GM12878 (cell line): ENCODE measurements around the gene RMDN3. TPM values are rescaled to one million over a fixed set of nuclear protein-coding genes. Genes with fewer than 3 reads are reported as not detected.

Experiments
- ATAC-seq: fragments of 200-7000 bp; cut with Tn5 transposase; 3 replicates; pipeline ENCODE4 v1.9.1; 2020; ENCODE audit warnings: mild to moderate bottlenecking, moderate library complexity
- BruUV-seq: library from RNA; stranded (reverse); fragments of 400-500 nt; replicated peaks from 2 replicates; lab custom pipeline; 2021; lab: Mats Ljungman, UMichigan
- CTCF ChIA-PET: fragments of 300-600 bp; sonication (Branson Sonifier 250); formaldehyde crosslinking; extraction: SDS; loops from one replicate; lab custom pipeline; 2021; ENCODE audit warnings: inconsistent platforms; lab: Yijun Ruan, JAX
- POLR2A ChIA-PET: fragments of 350-600 bp; formaldehyde crosslinking; extraction: SDS; loops from one replicate; lab custom pipeline; 2021; ENCODE audit warnings: inconsistent platforms; lab: Charles Lee
- RAD21 ChIA-PET: fragments of 300-600 bp; sonication (Branson Sonifier 250); formaldehyde crosslinking; loops from one replicate; lab custom pipeline; 2023; ENCODE audit warnings: antibody characterized with exemption; ENCODE audit not compliant: unreplicated experiment; lab: Charles Lee
- SMC1A ChIA-PET: fragments of 300-600 bp; sonication (Branson Sonifier 250); formaldehyde crosslinking; loops from one replicate; lab custom pipeline; 2023; ENCODE audit not compliant: unreplicated experiment, uncharacterized antibody; lab: Charles Lee
- DNase-seq: peaks from one replicate; pipeline ENCODE4 v3.0.0-alpha.2; 2011; ENCODE audit warnings: low read depth, low spot score
- FAIRE-seq: peaks from 3 replicates; lab custom pipeline; 2011; peaks lifted over from hg19 to GRCh38; lab: Jason Lieb, UNC
- H2AFZ ChIP-seq: 2 replicates; pipeline ENCODE4 v1.6.0; 2011; ENCODE audit warnings: low read depth, low read length, control low read depth; ENCODE audit not compliant: control insufficient read depth
- H3K27ac ChIP-seq: 2 replicates; pipeline ENCODE4 v1.5.1; 2011; ENCODE audit warnings: control low read depth; ENCODE audit not compliant: control insufficient read depth, insufficient read depth
- H3K27me3 ChIP-seq, 2 experiments: replicated peaks in 1 of 2; 2 replicates each; pipeline versions ENCODE4 v1.6.0 to v1.6.1; 2011; ENCODE audit warnings: low read length in 1 of 2; ENCODE audit not compliant: control insufficient read depth in 2 of 2, insufficient read depth in 2 of 2
- H3K36me3 ChIP-seq, 2 experiments: 2 replicates each; pipeline ENCODE4 v1.5.1; 2011; ENCODE audit warnings: low read length in 1 of 2; ENCODE audit not compliant: control insufficient read depth in 2 of 2, insufficient read depth in 2 of 2
- H3K4me1 ChIP-seq: 2 replicates; pipeline ENCODE4 v1.6.1; 2011; ENCODE audit warnings: mild to moderate bottlenecking, low read length, moderate library complexity, mixed read lengths; ENCODE audit not compliant: control insufficient read depth, insufficient read depth
- H3K4me2 ChIP-seq: 2 replicates; pipeline ENCODE4 v1.6.0; 2011; ENCODE audit warnings: control low read depth; ENCODE audit not compliant: control insufficient read depth, insufficient read depth
- H3K4me3 ChIP-seq: fragments of 200-600 bp; sonication (generic); 2 replicates; pipeline ENCODE4 v1.5.1; 2016
- H3K79me2 ChIP-seq: 2 replicates; pipeline ENCODE4 v1.6.0; 2011; ENCODE audit warnings: low read length; ENCODE audit not compliant: control insufficient read depth, insufficient read depth
- H3K9ac ChIP-seq: 2 replicates; pipeline ENCODE4 v1.8.0; 2011; ENCODE audit warnings: low read length, control low read depth, mixed read lengths; ENCODE audit not compliant: control insufficient read depth, insufficient read depth
- H3K9me3 ChIP-seq: replicated peaks from 3 replicates; pipeline ENCODE4 v1.5.1; 2011; ENCODE audit warnings: mild to moderate bottlenecking, low read length; ENCODE audit not compliant: control insufficient read depth, insufficient read depth
- H4K20me1 ChIP-seq: 2 replicates; pipeline ENCODE4 v1.6.0; 2011; ENCODE audit not compliant: control insufficient read depth, insufficient read depth
- BACH1 ChIP-seq: fragments of 450-650 bp; IDR thresholded peaks from 2 replicates; pipeline ENCODE4 v1.6.1; 2017; ENCODE audit warnings: mild to moderate bottlenecking, borderline replicate concordance
- DPF2 ChIP-seq: fragments of 450-650 bp; IDR thresholded peaks from 2 replicates; pipeline ENCODE4 v1.6.1; 2017; ENCODE audit warnings: mild to moderate bottlenecking
- GATAD2B ChIP-seq: fragments of 450-650 bp; conservative IDR thresholded peaks from 2 replicates; pipeline ENCODE4 v1.6.1; 2017; ENCODE audit warnings: low read depth, mild to moderate bottlenecking, moderate library complexity
- HDAC6 ChIP-seq: fragments of 200-600 bp; sonication (generic); IDR thresholded peaks from one replicate; pipeline ENCODE4 v1.8.0; 2017; ENCODE audit warnings: antibody characterized with exemption; ENCODE audit not compliant: unreplicated experiment
- JUND ChIP-seq: IDR thresholded peaks from 2 replicates; pipeline ENCODE4 v1.6.1; 2012; ENCODE audit warnings: low read depth, mild to moderate bottlenecking, low read length, improper control_type of control experiment, moderate library complexity
- NRF1 ChIP-seq: conservative IDR thresholded peaks from 2 replicates; pipeline ENCODE4 v1.6.1; 2011; ENCODE audit warnings: mild to moderate bottlenecking, low read depth, low read length, improper control_type of control experiment
- TCF3 ChIP-seq: IDR thresholded peaks from 2 replicates; pipeline ENCODE4 v1.6.1; 2012; ENCODE audit warnings: low read depth, mild to moderate bottlenecking, low read length, borderline replicate concordance; ENCODE audit not compliant: insufficient read depth
- WGBS: methylation state at CpG from one replicate; pipeline ENCODE4 v1.1.6; 2016; ENCODE audit warnings: low lambda C conversion rate; ENCODE audit not compliant: insufficient replicate concordance, insufficient coverage; ENCODE audit errors: missing lambda C conversion rate; 5-methylcytosine and 5-hydroxymethylcytosine counted together
- in situ Hi-C: fragments of 300-500 bp; cut with MboI; formaldehyde crosslinking; loops from 9 replicates; pipeline ENCODE4 v1.14.3; 2018; ENCODE audit warnings: mixed read lengths
- intact Hi-C: fragments of 100-400 bp; cut with micrococcal nuclease; formaldehyde crosslinking; loops from one replicate; pipeline ENCODE4 v1.14.2; 2022; ENCODE audit not compliant: unreplicated experiment
- polyA plus RNA-seq, 11 experiments: library from polyadenylated mRNA; depleted of rRNA in 4 of 11; unstranded in 6 of 11; stranded (reverse) in 5 of 11; fragments of >200 nt; fragmentation: Nextera tagmentation in 4 of 11; fragmentation: Illumina TruSeq in 1 of 11; extraction: Ambion mirVana in 4 of 11; extraction: Trizol in 1 of 11; gene quantifications; 1 replicate in 1 of 11; 2 replicates in 10 of 11; pipeline versions ENCODE4 v1.2.1 to v1.2.3, GENCODE V29; 2011 to 2016; ENCODE audit warnings: inconsistent platforms in 2 of 11, missing spikeins in 2 of 11, low read depth in 1 of 11
- total RNA-seq, 4 experiments: library from RNA; depleted of rRNA in 3 of 4; stranded (reverse); fragments of >200 nt in 3 of 4; fragmentation: Illumina TruSeq in 1 of 4; extraction: Trizol in 1 of 4; gene quantifications; 2 replicates each; pipeline versions ENCODE4 v1.2.1 to v1.2.3, GENCODE V29; 2013 to 2021
- TF ChIP-seq, protein P1 (sequence below): fragments of 450-650 bp; formaldehyde crosslinking; IDR thresholded peaks from 2 replicates; pipeline ENCODE4 v1.4.0; 2020; ENCODE audit warnings: mild to moderate bottlenecking, moderate library complexity
- TF ChIP-seq, protein P2 (sequence below): fragments of 150-350 bp; IDR thresholded peaks from 2 replicates; pipeline ENCODE4 v1.6.1; 2014; ENCODE audit warnings: mild to moderate bottlenecking, low read depth, low read length
- TF ChIP-seq, protein P3 (sequence below): fragments of 450-650 bp; IDR thresholded peaks from 2 replicates; pipeline ENCODE4 v1.6.1; 2016; ENCODE audit warnings: mild to moderate bottlenecking
- TF ChIP-seq, protein P4 (sequence below): fragments of 450-650 bp; conservative IDR thresholded peaks from 2 replicates; pipeline ENCODE4 v1.6.1; 2017; ENCODE audit warnings: mild to moderate bottlenecking, moderate library complexity

The RMDN3 gene
- total and polyA plus RNA-seq, 10 of the 15 experiments (the other 5 are each of a cell fraction or from before 2014, with no cell fraction given): 5.7 to 44.4 (median 20.3) TPM

DNA sequence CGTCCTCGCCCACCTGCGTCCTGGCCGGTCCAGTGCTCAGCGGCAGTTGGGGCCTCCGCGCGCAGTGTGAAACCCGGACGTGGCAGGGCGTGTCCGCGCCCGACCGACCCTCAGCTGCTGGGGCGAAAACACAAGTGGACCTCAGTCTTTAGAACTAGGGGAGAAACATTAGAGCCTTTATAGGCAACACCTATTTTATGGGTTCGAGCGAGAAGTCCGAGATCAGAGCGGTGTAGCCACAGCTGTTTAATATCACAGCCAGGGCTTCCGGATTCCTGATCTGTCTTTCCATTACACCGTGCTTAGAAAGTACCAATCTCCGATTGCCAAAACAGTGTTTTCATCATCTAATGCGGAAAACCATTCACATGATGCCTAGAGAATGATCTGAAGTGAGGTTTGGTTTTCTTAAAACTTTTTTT is 59.6 kb downstream of the RMDN3 start:
- CTCF ChIA-PET: interaction anchor here (0.7 to 3.1 kb wide), 13 partner anchors 9 to 197 kb away, joined by 3 to 20 read pairs (median 6); partner anchors contain the start of gene C15orf62
- peak overlapping the region; percentile 85 for H3K9ac ChIP-seq
- SMC1A ChIA-PET: interaction anchor here (0.5 to 2.5 kb wide), 17 partner anchors 13 to 207 kb away, joined by 3 to 14 read pairs (median 4); partner anchors contain the start of gene GCHFR
- in situ Hi-C loops: loop anchor here (5.0 kb wide), 1 partner anchor 57 kb away; no protein-coding TSS in a partner anchor
- peak overlapping the region; percentile 64 for H3K4me2 ChIP-seq
- peak overlapping the region; percentile 86 for H3K27ac ChIP-seq
- TF ChIP-seq, protein P1, sequence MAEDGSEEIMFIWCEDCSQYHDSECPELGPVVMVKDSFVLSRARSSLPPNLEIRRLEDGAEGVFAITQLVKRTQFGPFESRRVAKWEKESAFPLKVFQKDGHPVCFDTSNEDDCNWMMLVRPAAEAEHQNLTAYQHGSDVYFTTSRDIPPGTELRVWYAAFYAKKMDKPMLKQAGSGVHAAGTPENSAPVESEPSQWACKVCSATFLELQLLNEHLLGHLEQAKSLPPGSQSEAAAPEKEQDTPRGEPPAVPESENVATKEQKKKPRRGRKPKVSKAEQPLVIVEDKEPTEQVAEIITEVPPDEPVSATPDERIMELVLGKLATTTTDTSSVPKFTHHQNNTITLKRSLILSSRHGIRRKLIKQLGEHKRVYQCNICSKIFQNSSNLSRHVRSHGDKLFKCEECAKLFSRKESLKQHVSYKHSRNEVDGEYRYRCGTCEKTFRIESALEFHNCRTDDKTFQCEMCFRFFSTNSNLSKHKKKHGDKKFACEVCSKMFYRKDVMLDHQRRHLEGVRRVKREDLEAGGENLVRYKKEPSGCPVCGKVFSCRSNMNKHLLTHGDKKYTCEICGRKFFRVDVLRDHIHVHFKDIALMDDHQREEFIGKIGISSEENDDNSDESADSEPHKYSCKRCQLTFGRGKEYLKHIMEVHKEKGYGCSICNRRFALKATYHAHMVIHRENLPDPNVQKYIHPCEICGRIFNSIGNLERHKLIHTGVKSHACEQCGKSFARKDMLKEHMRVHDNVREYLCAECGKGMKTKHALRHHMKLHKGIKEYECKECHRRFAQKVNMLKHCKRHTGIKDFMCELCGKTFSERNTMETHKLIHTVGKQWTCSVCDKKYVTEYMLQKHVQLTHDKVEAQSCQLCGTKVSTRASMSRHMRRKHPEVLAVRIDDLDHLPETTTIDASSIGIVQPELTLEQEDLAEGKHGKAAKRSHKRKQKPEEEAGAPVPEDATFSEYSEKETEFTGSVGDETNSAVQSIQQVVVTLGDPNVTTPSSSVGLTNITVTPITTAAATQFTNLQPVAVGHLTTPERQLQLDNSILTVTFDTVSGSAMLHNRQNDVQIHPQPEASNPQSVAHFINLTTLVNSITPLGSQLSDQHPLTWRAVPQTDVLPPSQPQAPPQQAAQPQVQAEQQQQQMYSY (CRISPR knock-in tag): no peak
- no peak for TF ChIP-seq NRF1
- 0 out of 2 replicates have a peak, but pooled peaks have one; percentile 25 for TF ChIP-seq GATAD2B
- TF ChIP-seq, protein P2, sequence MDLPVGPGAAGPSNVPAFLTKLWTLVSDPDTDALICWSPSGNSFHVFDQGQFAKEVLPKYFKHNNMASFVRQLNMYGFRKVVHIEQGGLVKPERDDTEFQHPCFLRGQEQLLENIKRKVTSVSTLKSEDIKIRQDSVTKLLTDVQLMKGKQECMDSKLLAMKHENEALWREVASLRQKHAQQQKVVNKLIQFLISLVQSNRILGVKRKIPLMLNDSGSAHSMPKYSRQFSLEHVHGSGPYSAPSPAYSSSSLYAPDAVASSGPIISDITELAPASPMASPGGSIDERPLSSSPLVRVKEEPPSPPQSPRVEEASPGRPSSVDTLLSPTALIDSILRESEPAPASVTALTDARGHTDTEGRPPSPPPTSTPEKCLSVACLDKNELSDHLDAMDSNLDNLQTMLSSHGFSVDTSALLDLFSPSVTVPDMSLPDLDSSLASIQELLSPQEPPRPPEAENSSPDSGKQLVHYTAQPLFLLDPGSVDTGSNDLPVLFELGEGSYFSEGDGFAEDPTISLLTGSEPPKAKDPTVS: no peak
- no peak for TF ChIP-seq JUND
- TF ChIP-seq TCF3: 0 out of 2 replicates have a peak, but pooled peaks have one; percentile 31
- TF ChIP-seq, protein P3, sequence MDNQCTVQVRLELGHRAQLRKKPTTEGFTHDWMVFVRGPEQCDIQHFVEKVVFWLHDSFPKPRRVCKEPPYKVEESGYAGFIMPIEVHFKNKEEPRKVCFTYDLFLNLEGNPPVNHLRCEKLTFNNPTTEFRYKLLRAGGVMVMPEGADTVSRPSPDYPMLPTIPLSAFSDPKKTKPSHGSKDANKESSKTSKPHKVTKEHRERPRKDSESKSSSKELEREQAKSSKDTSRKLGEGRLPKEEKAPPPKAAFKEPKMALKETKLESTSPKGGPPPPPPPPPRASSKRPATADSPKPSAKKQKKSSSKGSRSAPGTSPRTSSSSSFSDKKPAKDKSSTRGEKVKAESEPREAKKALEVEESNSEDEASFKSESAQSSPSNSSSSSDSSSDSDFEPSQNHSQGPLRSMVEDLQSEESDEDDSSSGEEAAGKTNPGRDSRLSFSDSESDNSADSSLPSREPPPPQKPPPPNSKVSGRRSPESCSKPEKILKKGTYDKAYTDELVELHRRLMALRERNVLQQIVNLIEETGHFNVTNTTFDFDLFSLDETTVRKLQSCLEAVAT: no peak
- TF ChIP-seq BACH1: 0 out of 2 replicates have a peak, but pooled peaks have one; percentile 10
- no peak for TF ChIP-seq HDAC6
- TF ChIP-seq, protein P4, sequence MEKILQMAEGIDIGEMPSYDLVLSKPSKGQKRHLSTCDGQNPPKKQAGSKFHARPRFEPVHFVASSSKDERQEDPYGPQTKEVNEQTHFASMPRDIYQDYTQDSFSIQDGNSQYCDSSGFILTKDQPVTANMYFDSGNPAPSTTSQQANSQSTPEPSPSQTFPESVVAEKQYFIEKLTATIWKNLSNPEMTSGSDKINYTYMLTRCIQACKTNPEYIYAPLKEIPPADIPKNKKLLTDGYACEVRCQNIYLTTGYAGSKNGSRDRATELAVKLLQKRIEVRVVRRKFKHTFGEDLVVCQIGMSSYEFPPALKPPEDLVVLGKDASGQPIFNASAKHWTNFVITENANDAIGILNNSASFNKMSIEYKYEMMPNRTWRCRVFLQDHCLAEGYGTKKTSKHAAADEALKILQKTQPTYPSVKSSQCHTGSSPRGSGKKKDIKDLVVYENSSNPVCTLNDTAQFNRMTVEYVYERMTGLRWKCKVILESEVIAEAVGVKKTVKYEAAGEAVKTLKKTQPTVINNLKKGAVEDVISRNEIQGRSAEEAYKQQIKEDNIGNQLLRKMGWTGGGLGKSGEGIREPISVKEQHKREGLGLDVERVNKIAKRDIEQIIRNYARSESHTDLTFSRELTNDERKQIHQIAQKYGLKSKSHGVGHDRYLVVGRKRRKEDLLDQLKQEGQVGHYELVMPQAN: 0 out of 2 replicates have a peak, but pooled peaks have one; percentile 71
- no peak for TF ChIP-seq DPF2
- DNase-seq (no peak), ATAC-seq (peak; percentile 61), FAIRE-seq (no peak)
- TSS peak; percentile 69 for BruUV-seq
- intact Hi-C loops: loop anchor here (1.0 to 5.0 kb wide), 3 partner anchors 60 to 197 kb away; partner anchors contain the start of genes KNL1, RMDN3 and VPS18
- H3K36me3 ChIP-seq: peaks cover 0 to 5% of the 10 kb centered on the region in 2 experiments; a peak in 3 of 4 replicates
- POLR2A ChIA-PET: interaction anchor here (0.6 to 2.2 kb wide), 11 partner anchors 14 to 353 kb away, joined by 3 to 14 read pairs (median 3); partner anchors contain the start of genes DNAJC17, RPUSD2 and ZFYVE19
- no peaks in the 10 kb centered on the region for H4K20me1 ChIP-seq
- H3K4me1 ChIP-seq: peaks cover 2% of the 10 kb centered on the region
- H2AFZ ChIP-seq: peak overlapping the region; percentile 88
- 1% methylated on average over 24 of the region's 24 CpGs for WGBS
- RAD21 ChIA-PET: interaction anchor here (1.2 to 2.0 kb wide), 6 partner anchors 16 to 197 kb away, joined by 3 to 11 read pairs (median 8); partner anchors contain the start of gene CCDC32
- H3K27me3 ChIP-seq: no peaks in the 10 kb centered on the region
- H3K9me3 ChIP-seq: no peaks in the 10 kb centered on the region
- peak overlapping the region; percentile 96 for H3K4me3 ChIP-seq
- H3K79me2 ChIP-seq: peaks cover 26% of the 10 kb centered on the region
